ENCODE results near the gene TMEM127. TPM values are rescaled to one million over a fixed set of nuclear protein-coding genes. Genes with fewer than 3 reads are reported as not detected.
"Not testable (repeated sequence)": the region's sequence is repeated elsewhere in the genome, so short reads cannot be mapped to it uniquely, and the experiment has no call there.

The TMEM127 gene
- total and polyA plus RNA-seq, 2 donors (not counting 1 experiment from before 2014, with no cell fraction given): 21.5 to 48.0 TPM

DNA sequence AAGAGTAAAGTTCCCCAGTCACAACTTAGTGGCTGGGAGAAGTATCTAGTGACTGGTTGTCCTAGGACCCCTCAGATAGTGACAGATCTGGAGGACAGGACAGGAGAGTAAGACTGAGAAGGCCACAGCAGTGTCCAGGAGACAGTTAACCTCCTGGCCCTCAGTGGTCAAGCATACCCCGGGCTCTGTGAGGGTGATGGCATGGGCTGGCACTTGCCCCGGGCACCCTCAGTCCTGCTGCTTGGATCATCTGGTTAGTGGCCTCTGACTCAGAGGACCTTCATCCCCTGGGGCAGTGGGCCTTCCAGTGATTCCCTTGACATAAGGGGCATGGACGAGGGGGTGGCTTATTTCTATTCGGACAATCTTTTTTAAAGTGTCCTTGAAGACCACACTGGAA lies 45.8 kb downstream of the TMEM127 start:
- H3K27me3 Mint-ChIP-seq; H3K9me3 ChIP-seq (ENCODE audit: control extremely low read depth in 1 of 3, control insufficient read depth in 2 of 3, insufficient read depth in 1 of 3, low read length in 2 of 3); H3K9me3 Mint-ChIP-seq (ENCODE audit: insufficient read depth); intact Hi-C loops (cut with micrococcal nuclease); H4K20me1 ChIP-seq (ENCODE audit: control insufficient read depth, insufficient read depth, low read length, poor library complexity, severe bottlenecking); DNase-seq; H3K36me3 ChIP-seq (replicated peaks in 1 of 2; ENCODE audit: control extremely low read depth in 1 of 2, control insufficient read depth in 1 of 2, extremely low read depth in 1 of 2, insufficient read depth in 2 of 2, low read length in 1 of 2); H3K4me3 ChIP-seq (ENCODE audit: control extremely low read depth in 1 of 5, extremely low read depth in 1 of 5, insufficient read depth in 1 of 5, low read depth in 2 of 5, low read length in 4 of 5); H3K79me2 ChIP-seq (ENCODE audit: control insufficient read depth, insufficient read depth, low read length); H3K4me2 ChIP-seq (replicated peaks; ENCODE audit: low read depth, low read length, poor library complexity, severe bottlenecking); H3K4me3 Mint-ChIP-seq; H3K27ac ChIP-seq (ENCODE audit: low read length in 2 of 2); H3K27me3 ChIP-seq (replicated peaks in 1 of 4; ENCODE audit: control extremely low read depth in 1 of 4, control insufficient read depth in 3 of 4, insufficient read depth in 4 of 4, low read length in 3 of 4); H3K27ac Mint-ChIP-seq; POLR2A ChIA-PET; H2AFZ ChIP-seq (ENCODE audit: insufficient read depth, low read depth, low read length, poor library complexity, severe bottlenecking); H3K9ac ChIP-seq (ENCODE audit: low read length); CTCF ChIA-PET; ATAC-seq (ENCODE audit: low read depth); H3K4me1 ChIP-seq (ENCODE audit: control insufficient read depth in 2 of 2, insufficient read depth in 2 of 2, low read length in 2 of 2): not testable (repeated sequence)
- 96% methylated on average over 4 of the region's 4 CpGs for WGBS (ENCODE audit: insufficient coverage)
- peaks cover 13% of the 10 kb centered on the region for H3K4me1 Mint-ChIP-seq

DNA sequence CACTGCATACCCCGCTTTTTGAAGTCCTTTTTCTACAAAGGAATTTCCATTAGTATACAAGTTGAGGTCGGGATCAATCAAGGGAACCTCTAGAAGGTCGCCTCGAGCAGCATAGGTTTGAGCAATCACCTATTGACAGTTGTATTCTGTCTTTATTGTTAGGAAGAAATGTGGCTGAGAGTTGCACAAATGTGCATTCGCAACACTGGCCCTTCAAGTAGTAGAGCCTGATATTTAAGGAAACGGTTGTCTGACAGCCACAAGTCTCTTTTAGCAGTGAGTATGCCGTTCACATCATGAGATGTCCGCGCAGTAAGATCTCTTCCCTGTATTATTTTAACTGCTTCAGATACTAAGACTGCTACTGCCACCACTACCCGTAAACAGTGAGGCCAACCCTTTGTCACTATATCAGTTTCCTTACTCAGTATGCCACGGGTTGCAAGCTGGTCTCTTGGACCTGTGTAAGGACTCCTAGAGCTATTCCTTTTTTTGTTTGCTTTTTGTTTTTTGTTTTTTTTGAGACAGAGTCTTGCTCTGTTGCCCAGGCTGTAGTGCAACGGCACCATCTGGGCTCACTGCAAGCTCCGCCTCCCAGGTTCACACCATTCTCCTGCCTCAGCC lies 47.2 kb downstream of the TMEM127 start:
- H3K4me3 ChIP-seq (ENCODE audit: control extremely low read depth in 1 of 5, extremely low read depth in 1 of 5, insufficient read depth in 1 of 5, low read depth in 2 of 5, low read length in 4 of 5): no peak overlapping the region
- DNase-seq (no peak), ATAC-seq (ENCODE audit: low read depth) (no peak)
- H3K4me1 ChIP-seq (ENCODE audit: control insufficient read depth in 2 of 2, insufficient read depth in 2 of 2, low read length in 2 of 2): peaks cover 0 to 7% of the 10 kb centered on the region in 2 donors
- no peak overlapping the region for H3K4me2 ChIP-seq (replicated peaks; ENCODE audit: low read depth, low read length, poor library complexity, severe bottlenecking)
- TF ChIP-seq, protein P1, sequence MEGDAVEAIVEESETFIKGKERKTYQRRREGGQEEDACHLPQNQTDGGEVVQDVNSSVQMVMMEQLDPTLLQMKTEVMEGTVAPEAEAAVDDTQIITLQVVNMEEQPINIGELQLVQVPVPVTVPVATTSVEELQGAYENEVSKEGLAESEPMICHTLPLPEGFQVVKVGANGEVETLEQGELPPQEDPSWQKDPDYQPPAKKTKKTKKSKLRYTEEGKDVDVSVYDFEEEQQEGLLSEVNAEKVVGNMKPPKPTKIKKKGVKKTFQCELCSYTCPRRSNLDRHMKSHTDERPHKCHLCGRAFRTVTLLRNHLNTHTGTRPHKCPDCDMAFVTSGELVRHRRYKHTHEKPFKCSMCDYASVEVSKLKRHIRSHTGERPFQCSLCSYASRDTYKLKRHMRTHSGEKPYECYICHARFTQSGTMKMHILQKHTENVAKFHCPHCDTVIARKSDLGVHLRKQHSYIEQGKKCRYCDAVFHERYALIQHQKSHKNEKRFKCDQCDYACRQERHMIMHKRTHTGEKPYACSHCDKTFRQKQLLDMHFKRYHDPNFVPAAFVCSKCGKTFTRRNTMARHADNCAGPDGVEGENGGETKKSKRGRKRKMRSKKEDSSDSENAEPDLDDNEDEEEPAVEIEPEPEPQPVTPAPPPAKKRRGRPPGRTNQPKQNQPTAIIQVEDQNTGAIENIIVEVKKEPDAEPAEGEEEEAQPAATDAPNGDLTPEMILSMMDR (IDR thresholded peaks at IDR 0.05): no peak
- TF ChIP-seq EZH2 (IDR thresholded peaks at IDR 0.05; ENCODE audit: borderline replicate concordance, insufficient read depth, low read depth, low read length, poor library complexity, severe bottlenecking): no peak
- no peaks in the 10 kb centered on the region for H4K20me1 ChIP-seq (ENCODE audit: control insufficient read depth, insufficient read depth, low read length, poor library complexity, severe bottlenecking)
- H3K4me1 Mint-ChIP-seq: peaks cover 15% of the 10 kb centered on the region
- CTCF ChIA-PET: interaction anchor here (1.4 kb wide), 1 partner anchor 10 kb away, joined by 4 read pairs; the partner anchor contains the start of gene STARD7
- H3K9me3 ChIP-seq (ENCODE audit: control extremely low read depth in 1 of 3, control insufficient read depth in 2 of 3, insufficient read depth in 1 of 3, low read length in 2 of 3): no peaks in the 10 kb centered on the region
- H3K27me3 ChIP-seq (replicated peaks in 1 of 4; ENCODE audit: control extremely low read depth in 1 of 4, control insufficient read depth in 3 of 4, insufficient read depth in 4 of 4, low read length in 3 of 4): no peaks in the 10 kb centered on the region
- no peak overlapping the region for H2AFZ ChIP-seq (ENCODE audit: insufficient read depth, low read depth, low read length, poor library complexity, severe bottlenecking)
- no peaks in the 10 kb centered on the region for H3K27me3 Mint-ChIP-seq
- POLR2A ChIA-PET: no interaction called here
- no peak overlapping the region for H3K27ac Mint-ChIP-seq
- no peak overlapping the region for H3K4me3 Mint-ChIP-seq
- peaks cover 4% of the 10 kb centered on the region for H3K79me2 ChIP-seq (ENCODE audit: control insufficient read depth, insufficient read depth, low read length)
- no peaks in the 10 kb centered on the region for H3K9me3 Mint-ChIP-seq (ENCODE audit: insufficient read depth)
- intact Hi-C loops (cut with micrococcal nuclease): no loop called here
- H3K27ac ChIP-seq (ENCODE audit: low read length in 2 of 2): no peak overlapping the region
- no peak overlapping the region for H3K9ac ChIP-seq (ENCODE audit: low read length)
- 100% methylated on average over 3 of the region's 13 CpGs for WGBS (ENCODE audit: insufficient coverage)
- H3K36me3 ChIP-seq (replicated peaks in 1 of 2; ENCODE audit: control extremely low read depth in 1 of 2, control insufficient read depth in 1 of 2, extremely low read depth in 1 of 2, insufficient read depth in 2 of 2, low read length in 1 of 2): no peaks in the 10 kb centered on the region
